HG02571 (cell line): ENCODE measurements around the gene KRT38.
"Not testable (repeated sequence)": the region's sequence is repeated elsewhere in the genome, so short reads cannot be mapped to it uniquely, and the experiment has no call there.

ENCODE experiments used
- ATAC-seq: cut with Tn5 transposase; IDR thresholded peaks from one replicate; pipeline ENCODE4 v1.9.1; 2021; ENCODE audit warnings: mild to moderate bottlenecking, moderate library complexity; ENCODE audit not compliant: unreplicated experiment

KRT38 gene

GRCh38 chr17:41463746-41464145 lies 23.0 kb upstream of the KRT38 start:
- ATAC-seq = no peak

DNA sequence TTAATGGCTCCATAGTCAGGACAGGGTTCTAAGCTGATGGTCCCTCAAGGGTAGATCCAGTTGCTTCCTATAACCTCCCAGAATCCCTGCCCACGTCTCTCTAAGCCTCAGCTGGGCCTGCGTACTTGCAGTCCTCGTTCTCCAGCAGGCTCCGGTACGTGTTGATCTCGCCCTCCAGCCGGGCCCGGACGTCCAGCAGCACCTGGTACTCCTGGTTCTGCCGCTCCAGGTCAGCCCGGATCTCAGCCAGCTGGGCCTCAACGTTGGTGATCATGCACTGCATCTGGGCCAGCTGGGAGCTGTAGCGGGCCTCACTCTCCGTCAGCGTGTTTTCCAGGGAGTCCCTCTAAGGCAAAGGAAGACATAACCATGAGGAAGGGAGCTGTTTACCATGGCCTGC lies 21.9 kb upstream of the KRT38 start:
- no peak for ATAC-seq

- ATAC-seq = no peak
Measured at GRCh38 chr17:41457676-41458075, 16.9 kb upstream of the KRT38 start.

GRCh38 chr17:41456204-41456603 lies 15.4 kb upstream of the KRT38 start:
- no peak for ATAC-seq

DNA sequence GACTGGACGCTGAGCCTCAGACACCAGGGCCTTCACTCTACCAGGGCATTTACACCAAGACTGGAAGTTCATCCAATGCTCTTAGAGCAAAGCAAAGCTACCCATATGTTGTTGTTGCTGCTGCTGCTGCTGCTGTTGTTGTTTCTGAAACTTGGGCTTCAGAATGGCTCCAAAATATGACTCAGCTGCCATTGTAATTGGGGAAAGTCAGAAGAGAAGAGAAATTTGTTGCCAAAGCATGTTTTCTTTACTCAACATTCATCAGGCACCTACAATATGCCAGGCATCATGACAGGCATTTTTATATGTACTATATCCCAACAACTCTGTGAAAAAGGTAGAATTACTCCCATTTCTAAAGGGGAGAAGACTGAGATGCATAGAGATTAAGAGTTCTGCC lies 14.5 kb upstream of the KRT38 start:
- no peak for ATAC-seq

GRCh38 chr17:41453066-41453465 lies 12.3 kb upstream of the KRT38 start:
- no peak for ATAC-seq

- ATAC-seq = no peak
Measured at GRCh38 chr17:41452281-41452680, 11.5 kb upstream of the KRT38 start.

DNA sequence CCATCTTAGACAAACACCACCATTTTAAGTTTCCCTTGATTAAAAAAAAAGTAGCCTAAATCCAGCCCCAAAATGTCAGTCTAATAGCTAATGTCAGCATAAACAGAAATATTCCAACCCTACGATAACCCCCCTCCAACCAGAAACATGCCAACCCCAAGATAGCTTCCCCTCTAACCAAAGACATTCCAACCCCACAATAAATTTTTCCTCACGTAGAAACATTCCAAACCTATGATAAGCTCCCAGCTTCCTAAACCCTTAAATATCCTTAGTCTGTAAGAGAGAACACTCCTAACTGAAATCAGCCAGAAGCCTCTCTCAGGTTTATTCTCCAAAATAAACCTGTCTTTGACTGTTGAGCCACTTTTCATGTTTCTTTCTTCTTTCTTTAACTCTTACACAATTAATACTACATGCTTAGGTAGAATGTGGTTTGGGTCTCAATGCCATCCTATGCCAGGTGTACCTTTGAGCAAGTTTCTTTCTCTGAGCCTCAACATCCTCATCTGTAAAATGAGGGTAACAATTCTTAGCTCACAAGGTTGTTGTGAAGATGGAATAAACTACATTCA lies 10.5 kb upstream of the KRT38 start:
- no peak for ATAC-seq

DNA sequence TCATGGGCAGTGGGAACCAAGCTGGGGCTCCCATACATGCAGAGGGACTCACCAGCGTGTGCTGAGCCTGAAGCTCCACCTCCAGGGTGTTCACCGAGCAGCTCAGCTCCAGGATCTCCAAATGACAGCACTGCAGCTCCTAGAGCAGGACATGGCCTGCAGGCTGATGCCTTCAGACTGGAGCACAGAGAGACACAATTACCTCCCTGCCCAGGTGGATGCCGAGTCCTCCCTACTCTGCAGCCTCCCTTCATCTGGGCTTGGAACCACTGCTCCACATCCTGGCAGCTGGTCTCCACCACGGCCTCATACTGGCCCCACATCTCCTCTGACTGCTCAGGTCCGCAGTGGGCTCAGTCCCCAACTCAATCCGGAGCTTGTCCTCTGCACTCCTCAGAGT lies 8.2 kb upstream of the KRT38 start:
- no peak for ATAC-seq

DNA sequence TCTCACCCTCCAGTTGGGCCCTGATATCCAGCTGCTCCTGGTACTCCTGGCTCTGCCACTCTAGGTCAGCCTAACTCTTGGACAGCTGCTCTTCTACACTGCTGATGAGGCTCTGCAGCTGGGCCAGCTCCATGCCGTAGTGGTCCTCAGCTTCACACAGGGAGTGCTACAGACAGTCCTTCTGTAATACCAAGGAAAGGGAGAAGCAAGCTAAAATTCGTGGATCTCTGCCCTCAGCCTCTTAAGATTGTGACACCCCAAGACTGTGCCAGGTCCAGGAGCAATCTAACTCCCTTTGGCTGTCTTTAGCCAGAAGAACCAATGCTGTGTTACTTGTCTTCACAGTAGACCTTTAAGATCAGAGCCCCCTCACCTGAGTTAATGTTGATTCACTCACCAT lies 7.7 kb upstream of the KRT38 start:
- ATAC-seq = no peak

DNA sequence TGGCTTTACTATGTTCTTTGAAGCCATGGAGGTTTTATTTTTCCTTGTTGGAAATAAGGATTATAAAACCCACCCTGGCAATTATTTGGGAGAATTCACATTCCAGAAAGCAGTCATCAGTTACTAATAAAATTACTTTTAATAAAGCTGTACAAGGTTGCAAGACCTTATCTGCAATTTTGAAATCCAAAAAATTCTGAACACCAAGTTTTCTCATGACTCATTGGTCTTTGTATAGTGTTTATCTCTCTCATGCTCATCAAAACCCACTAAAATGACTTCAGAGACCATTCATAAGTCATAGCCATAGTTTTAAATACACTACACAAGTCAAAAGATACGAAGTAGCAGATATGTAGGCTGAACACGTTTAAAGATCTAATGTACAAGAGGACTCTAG lies 6.0 kb upstream of the KRT38 start:
- no peak for ATAC-seq

GRCh38 chr17:41444640-41445039 lies 3.9 kb upstream of the KRT38 start:
- ATAC-seq = no peak

DNA sequence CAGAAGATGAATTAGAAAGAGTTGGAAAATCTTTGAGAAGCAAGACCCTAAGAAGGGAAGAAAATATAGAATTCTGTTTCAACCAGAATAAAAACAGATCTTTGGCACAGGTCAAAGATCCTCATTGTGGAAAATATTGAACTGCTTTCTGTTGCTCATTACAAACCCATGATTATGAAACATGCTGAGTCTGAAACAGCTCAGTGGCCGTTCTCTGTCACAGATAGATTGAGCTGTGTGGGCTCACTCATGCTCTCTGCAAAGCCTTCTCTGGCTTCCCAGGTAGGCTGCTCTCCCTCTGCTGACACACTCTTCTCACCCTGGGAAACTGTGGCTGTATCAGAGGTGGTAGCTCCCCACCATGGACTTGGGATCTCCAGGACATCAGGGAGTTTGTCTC lies 3.4 kb upstream of the KRT38 start:
- ATAC-seq = no peak

- no peak for ATAC-seq
Measured at GRCh38 chr17:41442739-41443138, 2.0 kb upstream of the KRT38 start.

DNA sequence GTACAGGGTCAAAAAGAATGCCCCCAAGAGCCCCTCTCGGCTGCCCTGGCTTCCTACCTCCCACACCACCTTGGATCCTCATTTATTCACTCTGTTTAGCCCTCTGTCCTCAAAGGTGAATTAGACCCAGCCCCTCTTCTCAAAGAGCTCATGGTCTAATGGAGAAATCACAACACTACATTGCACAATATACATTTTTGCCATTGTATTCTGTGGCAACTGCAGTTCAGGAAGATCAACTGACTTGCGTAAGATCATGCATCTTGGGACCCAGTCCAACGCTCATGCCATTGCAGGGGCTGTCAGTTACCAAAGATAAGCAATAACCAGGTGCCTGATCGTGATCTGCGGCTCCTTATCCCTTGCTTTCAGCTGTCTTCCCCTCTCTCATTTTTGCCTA lies 1.4 kb downstream of the KRT38 start:
- no peak for ATAC-seq

- ATAC-seq = no peak
Measured at GRCh38 chr17:41437769-41438168, 3.0 kb downstream of the KRT38 start.

DNA sequence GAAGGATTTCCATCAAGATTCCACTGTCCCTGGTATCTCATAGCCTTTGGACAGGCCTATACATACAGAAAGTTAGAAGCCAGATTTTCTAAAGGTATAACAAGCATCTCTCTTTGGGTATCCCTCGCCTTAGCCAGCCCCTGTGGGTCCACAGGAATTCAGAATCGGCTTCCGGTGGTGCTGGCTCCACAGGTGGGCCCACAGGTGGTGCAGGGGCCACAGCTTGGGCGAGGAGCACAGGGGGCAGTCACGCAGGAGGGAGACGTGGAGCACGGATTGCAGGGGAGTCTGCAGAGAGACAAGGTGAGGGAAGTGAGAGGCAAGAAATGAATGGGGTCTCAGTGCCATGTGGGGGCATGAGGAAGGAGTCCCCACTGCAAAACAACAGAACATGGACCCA lies 3.5 kb downstream of the KRT38 start:
- ATAC-seq = no peak

DNA sequence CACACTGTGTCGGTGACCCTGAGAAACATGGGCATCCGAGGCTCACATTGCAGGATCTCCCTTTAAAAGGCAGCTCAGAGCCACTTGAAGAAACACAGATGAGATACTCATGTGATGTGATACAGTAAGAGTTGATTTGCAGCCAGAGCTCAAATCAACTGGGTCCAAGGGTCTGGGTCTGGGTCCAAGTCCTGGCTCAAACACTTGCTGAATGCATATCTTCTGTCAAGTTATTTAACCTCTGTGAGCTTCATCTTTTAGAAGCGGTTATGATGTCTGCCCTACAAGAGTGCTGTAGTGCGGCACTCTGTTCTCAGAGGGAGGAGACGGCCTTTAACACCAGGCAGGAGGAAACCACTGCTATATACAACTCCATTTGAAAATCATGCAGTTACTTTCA lies 6.4 kb downstream of the KRT38 start:
- ATAC-seq = no peak

DNA sequence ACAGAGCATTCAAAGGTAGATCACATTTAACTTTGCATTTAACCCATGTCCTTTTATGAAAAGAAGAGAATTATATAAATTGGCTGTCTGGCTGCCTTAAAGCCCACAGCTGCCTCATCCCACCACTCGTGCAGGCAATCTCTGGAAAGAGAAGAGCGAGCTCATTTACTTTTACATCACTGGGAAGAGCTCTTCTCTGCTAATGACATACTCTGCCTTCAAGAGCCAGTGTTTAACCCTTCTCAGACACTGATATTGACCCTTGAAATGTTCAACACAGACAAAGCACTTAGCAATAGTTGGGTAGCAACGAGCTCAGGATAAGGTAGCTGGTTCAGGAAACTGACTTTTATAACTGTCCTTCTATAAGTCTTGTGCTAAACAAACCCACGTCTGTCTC lies 6.8 kb downstream of the KRT38 start:
- no peak for ATAC-seq

DNA sequence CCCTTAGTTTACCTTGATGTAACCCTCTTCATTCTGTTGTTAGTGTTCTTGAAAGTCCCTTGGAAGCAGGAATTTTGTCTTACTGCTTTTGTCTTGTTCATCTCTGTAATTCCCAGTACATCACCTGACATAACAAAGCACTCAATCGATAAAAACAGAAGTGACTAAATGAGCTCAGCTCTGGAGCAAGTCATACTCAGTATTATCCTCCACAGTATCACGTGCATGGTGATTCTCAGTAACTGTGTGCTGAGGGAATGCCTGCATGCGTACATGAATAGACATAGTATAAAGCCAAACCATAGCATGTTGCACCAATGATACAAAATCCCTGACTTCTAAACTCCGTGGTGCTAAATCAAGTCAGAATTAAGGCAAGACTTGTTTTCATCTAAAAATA lies 7.2 kb downstream of the KRT38 start:
- ATAC-seq = no peak

- not testable (repeated sequence) for ATAC-seq
Measured at GRCh38 chr17:41430376-41430775, 10.4 kb downstream of the KRT38 start.

DNA sequence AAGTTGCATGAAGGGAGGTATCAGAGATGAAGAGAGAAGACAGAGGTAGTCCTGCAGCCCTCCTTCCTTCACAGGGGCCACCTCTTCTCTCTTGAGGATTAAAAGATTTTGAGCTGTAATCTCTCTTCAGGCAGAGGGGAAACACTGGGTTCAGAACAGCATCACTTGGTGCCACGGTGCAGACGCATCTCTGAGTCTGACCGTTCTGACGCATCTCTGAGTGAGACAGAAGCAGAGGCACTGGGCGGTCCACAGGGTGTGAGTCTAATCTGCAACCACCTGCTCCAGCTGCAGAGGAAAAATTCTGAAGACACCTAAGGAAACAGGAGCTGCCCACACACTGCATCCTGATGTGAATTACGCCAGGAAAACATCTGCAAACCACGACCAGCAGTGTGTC lies 11.1 kb downstream of the KRT38 start:
- ATAC-seq = no peak

DNA sequence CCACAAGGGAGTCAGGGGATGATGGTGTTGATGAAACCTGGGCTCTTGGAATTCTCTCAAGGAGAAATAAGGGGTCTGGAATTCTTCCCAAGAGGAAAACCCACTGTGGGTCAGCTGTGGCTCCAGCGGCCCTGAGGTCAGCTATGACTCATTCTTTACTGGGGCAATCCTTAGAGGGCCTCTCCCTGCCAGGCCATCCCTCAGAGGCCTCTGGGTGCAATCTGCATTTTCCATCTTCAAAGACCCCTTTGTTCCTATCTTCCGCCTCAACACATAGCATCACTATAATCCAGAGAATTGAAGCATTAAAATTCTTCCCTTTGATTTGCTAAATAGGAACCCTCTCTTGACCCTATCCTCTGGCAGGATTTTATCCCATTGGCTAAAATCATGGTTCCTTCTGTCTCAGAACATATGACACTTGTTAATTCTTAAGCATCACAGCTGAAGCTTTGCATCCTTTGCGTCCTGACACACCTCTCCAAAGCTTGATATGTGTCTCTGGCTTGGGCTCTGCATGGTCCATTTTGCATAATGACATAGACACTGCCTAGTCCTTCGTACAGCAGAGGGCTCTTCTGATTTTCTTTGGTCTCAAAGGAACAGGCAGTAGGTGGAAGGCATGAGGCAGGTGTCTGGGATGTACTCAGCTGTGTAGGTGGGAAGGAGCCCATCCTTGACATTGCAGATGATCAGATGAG lies 12.0 kb downstream of the KRT38 start:
- ATAC-seq = no peak
